ENCODE measurements around the gene RAB17. TPM values are rescaled to one million over a fixed set of nuclear protein-coding genes. Genes with fewer than 3 reads are reported as not detected.
"Not testable (repeated sequence)": the region's sequence is repeated elsewhere in the genome, so short reads cannot be mapped to it uniquely, and the experiment has no call there.

RAB17 gene
- total and polyA plus RNA-seq, 3 experiments from 2014 or later, result not detected

DNA sequence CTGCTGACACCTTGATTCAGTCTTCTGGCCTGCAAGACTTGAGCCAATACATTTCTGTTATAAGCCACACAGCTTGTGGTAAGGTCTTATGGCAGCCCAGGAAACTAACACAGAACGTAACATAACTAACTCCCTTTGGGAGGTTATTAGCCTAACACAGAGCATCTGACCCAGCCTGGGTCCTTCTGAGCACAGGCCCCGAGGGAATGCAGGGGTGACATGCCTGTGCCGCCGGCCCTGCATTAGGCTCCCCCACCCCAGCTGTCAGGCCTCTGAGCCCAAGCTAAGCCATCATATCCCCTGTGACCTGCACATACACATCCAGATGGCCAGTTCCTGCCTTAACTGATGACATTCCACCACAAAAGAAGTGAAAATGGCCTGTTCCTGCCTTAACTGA, 16.0 kb upstream of the RAB17 start:
- Mint-ChIP-seq H3K27me3 (peaks cover 8 to 13% of the 10 kb centered on the region in 2 donors), H3K27ac (peak overlapping the region in 2 of 8 donors; percentile 29 to 79), H3K4me1 (peaks cover 17 to 21% (median 19%) of the 10 kb centered on the region in 3 donors)
- H3K36me3 Mint-ChIP-seq; POLR2A ChIA-PET; H3K27ac ChIP-seq (ENCODE audit: low read depth, low read length); H3K9me3 Mint-ChIP-seq; H3K4me3 Mint-ChIP-seq; H3K27me3 ChIP-seq (ENCODE audit: insufficient read depth, low read length, poor library complexity, severe bottlenecking); H3K9me3 ChIP-seq (ENCODE audit: low read length); H3K36me3 ChIP-seq (ENCODE audit: insufficient read depth, low read length); DNase-seq; H3K4me3 ChIP-seq (ENCODE audit: low read length): not testable (repeated sequence)
- CTCF ChIA-PET, result interaction anchor here (1.4 kb wide), 1 partner anchor 94 kb away, joined by 3 read pairs; no protein-coding TSS in a partner anchor
- peaks cover 20% of the 10 kb centered on the region for H3K4me1 ChIP-seq (ENCODE audit: insufficient read depth, low read length)

DNA sequence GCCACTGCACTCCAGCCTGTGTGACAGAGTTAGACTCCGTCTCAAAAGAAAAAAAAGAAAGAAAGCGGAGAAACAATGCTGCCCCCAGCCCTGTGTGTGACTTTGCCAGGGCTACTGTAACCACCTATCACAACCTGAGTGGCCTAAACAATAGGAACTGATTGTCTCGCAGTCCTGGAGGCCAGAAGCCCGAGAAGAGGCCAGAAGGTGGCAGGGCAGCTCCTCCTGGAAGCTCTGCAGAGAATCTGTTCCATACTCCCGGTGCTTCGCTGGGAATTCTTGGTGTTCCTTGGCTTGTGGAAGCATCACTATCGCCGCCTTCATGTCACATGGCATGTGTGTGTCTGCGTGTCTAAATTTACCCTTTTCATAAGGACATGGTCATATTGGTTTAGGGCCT, 14.4 kb upstream of the RAB17 start:
- H3K27ac ChIP-seq (ENCODE audit: low read depth, low read length), result no peak overlapping the region
- POLR2A ChIA-PET, result no interaction called here
- peak overlapping the region in 7 of 8 donors; percentile 28 to 93 (median 75) for H3K27ac Mint-ChIP-seq

GRCh38 chr2:237604391-237604790, 13.9 kb upstream of the RAB17 start:
- POLR2A ChIA-PET, result no interaction called here
- Mint-ChIP-seq H3K27ac (peak overlapping the region in 6 of 8 donors; percentile 49 to 97 (median 84)), H3K9me3 (no peaks in the 10 kb centered on the region), H3K36me3 (no peaks in the 10 kb centered on the region), H3K27me3 (peaks cover 0 to 8% of the 10 kb centered on the region in 2 donors), H3K4me3 (peak overlapping the region in 2 of 7 donors; percentile 67 to 81), H3K4me1 (peaks cover 17 to 21% (median 19%) of the 10 kb centered on the region in 3 donors)
- Histone ChIP-seq H3K27ac (ENCODE audit: low read depth, low read length) (no peak overlapping the region), H3K27me3 (ENCODE audit: insufficient read depth, low read length, poor library complexity, severe bottlenecking) (no peaks in the 10 kb centered on the region), H3K9me3 (ENCODE audit: low read length) (no peaks in the 10 kb centered on the region), H3K36me3 (ENCODE audit: insufficient read depth, low read length) (no peaks in the 10 kb centered on the region), H3K4me1 (ENCODE audit: insufficient read depth, low read length) (peaks cover 20% of the 10 kb centered on the region), H3K4me3 (ENCODE audit: low read length) (no peak overlapping the region)
- CTCF ChIA-PET, result interaction anchor here (1.4 kb wide), 1 partner anchor 122 kb away, joined by 4 read pairs; no protein-coding TSS in a partner anchor
- DNase-seq, result no peak

More for the DNA sequence above, 14.4 kb upstream of the RAB17 start:
- Mint-ChIP-seq H3K4me3 (peak overlapping the region in 1 of 7 donors; percentile 3), H3K36me3 (no peaks in the 10 kb centered on the region), H3K4me1 (peaks cover 17 to 21% (median 19%) of the 10 kb centered on the region in 3 donors), H3K27me3 (peaks cover 3 to 13% of the 10 kb centered on the region in 2 donors), H3K9me3 (no peaks in the 10 kb centered on the region)
- H3K4me1 ChIP-seq (ENCODE audit: insufficient read depth, low read length), result peaks cover 20% of the 10 kb centered on the region
- CTCF ChIA-PET, result interaction anchor here (1.4 kb wide), 1 partner anchor 122 kb away, joined by 4 read pairs; no protein-coding TSS in a partner anchor
- DNase-seq, result no peak
- no peaks in the 10 kb centered on the region for H3K9me3 ChIP-seq (ENCODE audit: low read length)
- no peak overlapping the region for H3K4me3 ChIP-seq (ENCODE audit: low read length)
- no peaks in the 10 kb centered on the region for H3K27me3 ChIP-seq (ENCODE audit: insufficient read depth, low read length, poor library complexity, severe bottlenecking)
- H3K36me3 ChIP-seq (ENCODE audit: insufficient read depth, low read length), result no peaks in the 10 kb centered on the region

- DNase-seq, result peak; percentile 19 to 87 (median 65)
- Mint-ChIP-seq H3K4me3 (peak overlapping the region in 6 of 7 donors; percentile 67 to 92 (median 74)), H3K36me3 (no peaks in the 10 kb centered on the region), H3K9me3 (no peaks in the 10 kb centered on the region), H3K27ac (peak overlapping the region; percentile 49 to 97 (median 92)), H3K27me3 (peaks cover 0 to 6% of the 10 kb centered on the region in 2 donors), H3K4me1 (peaks cover 18 to 21% (median 19%) of the 10 kb centered on the region in 3 donors)
- ChIA-PET POLR2A (no interaction called here), CTCF (interaction anchor here (1.4 kb wide), 1 partner anchor 123 kb away, joined by 4 read pairs; no protein-coding TSS in a partner anchor)
- Histone ChIP-seq H3K27me3 (ENCODE audit: insufficient read depth, low read length, poor library complexity, severe bottlenecking) (no peaks in the 10 kb centered on the region), H3K27ac (ENCODE audit: low read depth, low read length) (no peak overlapping the region), H3K4me1 (ENCODE audit: insufficient read depth, low read length) (peaks cover 20% of the 10 kb centered on the region), H3K36me3 (ENCODE audit: insufficient read depth, low read length) (no peaks in the 10 kb centered on the region), H3K4me3 (ENCODE audit: low read length) (peak overlapping the region; percentile 18), H3K9me3 (ENCODE audit: low read length) (no peaks in the 10 kb centered on the region)
These were observed 13.3 kb upstream of the RAB17 start for GRCh38 chr2:237603718-237604362.

GRCh38 chr2:237603049-237603717, 12.6 kb upstream of the RAB17 start:
- Mint-ChIP-seq H3K27ac (peak overlapping the region; percentile 49 to 97 (median 92)), H3K9me3 (no peaks in the 10 kb centered on the region), H3K4me1 (peaks cover 19 to 25% (median 19%) of the 10 kb centered on the region in 3 donors), H3K27me3 (peaks cover 0 to 1% of the 10 kb centered on the region in 2 donors), H3K36me3 (no peaks in the 10 kb centered on the region), H3K4me3 (peak overlapping the region in 6 of 7 donors; percentile 67 to 92 (median 74))
- POLR2A ChIA-PET, result no interaction called here
- Histone ChIP-seq H3K9me3 (ENCODE audit: low read length) (no peaks in the 10 kb centered on the region), H3K27me3 (ENCODE audit: insufficient read depth, low read length, poor library complexity, severe bottlenecking) (no peaks in the 10 kb centered on the region), H3K4me3 (ENCODE audit: low read length) (peak overlapping the region; percentile 18), H3K36me3 (ENCODE audit: insufficient read depth, low read length) (no peaks in the 10 kb centered on the region), H3K27ac (ENCODE audit: low read depth, low read length) (no peak overlapping the region), H3K4me1 (ENCODE audit: insufficient read depth, low read length) (peaks cover 20% of the 10 kb centered on the region)
- CTCF ChIA-PET, result interaction anchor here (1.2 to 1.4 kb wide), 2 partner anchors 9 to 123 kb away, joined by 3 to 4 read pairs; no protein-coding TSS in a partner anchor
- DNase-seq, result no peak

DNA sequence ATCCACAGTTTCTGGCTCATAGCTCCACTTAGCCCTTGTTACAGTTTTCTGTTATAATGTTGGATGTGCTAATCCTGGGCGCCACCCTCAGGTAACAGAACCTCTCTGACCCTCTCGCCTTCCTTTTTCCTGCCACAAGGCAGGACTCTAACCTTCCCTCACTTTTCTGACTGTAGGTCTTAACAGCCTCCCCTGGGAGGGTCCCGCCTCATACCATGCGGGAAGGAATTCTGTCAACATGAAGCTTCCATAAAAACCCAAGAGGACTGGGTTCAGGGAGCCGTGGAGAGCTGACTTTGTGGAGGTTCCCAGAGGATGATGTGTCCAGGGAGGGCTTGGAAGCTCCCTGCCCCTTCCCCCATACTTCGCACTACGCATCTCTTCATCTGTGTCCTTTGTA, 11.9 kb upstream of the RAB17 start:
- H3K4me1 Mint-ChIP-seq, result peaks cover 19 to 25% (median 19%) of the 10 kb centered on the region in 3 donors
- no peak for DNase-seq
- H3K4me3 Mint-ChIP-seq, result peak overlapping the region in 2 of 7 donors; percentile 6 to 7
- Histone ChIP-seq H3K36me3 (ENCODE audit: insufficient read depth, low read length) (no peaks in the 10 kb centered on the region), H3K9me3 (ENCODE audit: low read length) (no peaks in the 10 kb centered on the region), H3K4me1 (ENCODE audit: insufficient read depth, low read length) (peaks cover 20% of the 10 kb centered on the region), H3K4me3 (ENCODE audit: low read length) (no peak overlapping the region), H3K27me3 (ENCODE audit: insufficient read depth, low read length, poor library complexity, severe bottlenecking) (no peaks in the 10 kb centered on the region), H3K27ac (ENCODE audit: low read depth, low read length) (no peak overlapping the region)
- no peaks in the 10 kb centered on the region for H3K9me3 Mint-ChIP-seq
- H3K36me3 Mint-ChIP-seq, result no peaks in the 10 kb centered on the region
- POLR2A ChIA-PET, result no interaction called here
- CTCF ChIA-PET, result interaction anchor here (1.1 to 1.2 kb wide), 2 partner anchors 9 to 143 kb away, joined by 3 to 4 read pairs; no protein-coding TSS in a partner anchor
- H3K27ac Mint-ChIP-seq, result peak overlapping the region in 7 of 8 donors; percentile 49 to 97 (median 92)
- peaks cover 0 to 1% of the 10 kb centered on the region in 2 donors for H3K27me3 Mint-ChIP-seq

GRCh38 chr2:237601453-237602116, 11.1 kb upstream of the RAB17 start:
- no peak for DNase-seq
- peak overlapping the region in 4 of 8 donors; percentile 55 to 97 (median 88) for H3K27ac Mint-ChIP-seq
- Histone ChIP-seq H3K27me3 (ENCODE audit: insufficient read depth, low read length, poor library complexity, severe bottlenecking) (no peaks in the 10 kb centered on the region), H3K36me3 (ENCODE audit: insufficient read depth, low read length) (no peaks in the 10 kb centered on the region), H3K27ac (ENCODE audit: low read depth, low read length) (no peak overlapping the region), H3K4me1 (ENCODE audit: insufficient read depth, low read length) (peaks cover 20% of the 10 kb centered on the region), H3K9me3 (ENCODE audit: low read length) (no peaks in the 10 kb centered on the region), H3K4me3 (ENCODE audit: low read length) (no peak overlapping the region)
- ChIA-PET POLR2A (no interaction called here), CTCF (interaction anchor here (1.1 kb wide), 1 partner anchor 144 kb away, joined by 4 read pairs; no protein-coding TSS in a partner anchor)
- no peaks in the 10 kb centered on the region for H3K36me3 Mint-ChIP-seq
- no peaks in the 10 kb centered on the region for H3K9me3 Mint-ChIP-seq
- H3K4me1 Mint-ChIP-seq, result peaks cover 19 to 25% (median 19%) of the 10 kb centered on the region in 3 donors
- peaks cover 0 to 1% of the 10 kb centered on the region in 2 donors for H3K27me3 Mint-ChIP-seq
- H3K4me3 Mint-ChIP-seq, result no peak overlapping the region

All from CD8-positive, alpha-beta memory T cell (primary cell).